ENCODE measurements around the gene ANO1. TPM values are rescaled to one million over a fixed set of nuclear protein-coding genes. Genes with fewer than 3 reads are reported as not detected.

ANO1 gene
- polyA plus RNA-seq (2013, experiment 1 of 2), result 0.70 TPM
- 0.52 TPM for polyA plus RNA-seq (2013, experiment 2 of 2)

- H3K4me3 ChIP-seq (ENCODE audit: insufficient read depth in 1 of 2, low read depth in 1 of 2, low read length in 2 of 2), result no peak within 1 kb of the TSS
Observed at GRCh38 chr11:70078095-70078780, at the start of gene ANO1. ANO1 (plus strand) TSS chr11:70078317; CDS start chr11:70078607, 290 bp downstream.

GRCh38 chr11:70029115-70029860 is 48.8 kb upstream of the ANO1 start:
- H3K23ac ChIP-seq (ENCODE audit: low read length in 2 of 2), result no peak overlapping the region
- 78% methylated on average over 11 of the region's 14 CpGs for WGBS
- no peak overlapping the region for H3K9ac ChIP-seq (ENCODE audit: low read length)

More at GRCh38 chr11:70078095-70078780, at the start of gene ANO1:
- no peak within 1 kb of the TSS for H3K4me2 ChIP-seq (ENCODE audit: low read length, poor library complexity, severe bottlenecking)
- H3K9ac ChIP-seq (ENCODE audit: low read length), result no peak within 1 kb of the TSS
- no peak within 1 kb of the TSS for H3K27ac ChIP-seq (ENCODE audit: low read length, poor library complexity, severe bottlenecking)
- no peak within 1 kb of the TSS for H3K4ac ChIP-seq (ENCODE audit: low read depth in 1 of 2, low read length in 2 of 2)
- DNase-seq, result no peak
- WGBS, result 15% methylated on average over 59 of the region's 87 CpGs
- peak within 1 kb of the TSS; percentile 74 for H4K8ac ChIP-seq (ENCODE audit: low read length)
- peaks cover 6% of the 10 kb centered on the region for H3K4me1 ChIP-seq (ENCODE audit: control insufficient read depth, insufficient read depth, low read depth, low read length)
- no peak within 1 kb of the TSS for H2BK5ac ChIP-seq (ENCODE audit: low read depth, low read length, poor library complexity, severe bottlenecking)
- H2AK5ac ChIP-seq (ENCODE audit: low read length, severe bottlenecking), result no peak within 1 kb of the TSS
- H3K9me3 ChIP-seq (ENCODE audit: control insufficient read depth, low read length), result no peaks in the 10 kb centered on the region
- H2BK15ac ChIP-seq (ENCODE audit: low read depth, poor library complexity, severe bottlenecking), result no peak within 1 kb of the TSS
- no peak within 1 kb of the TSS for H2BK120ac ChIP-seq (ENCODE audit: low read depth, low read length)
- no peaks in the 10 kb centered on the region for H3K79me1 ChIP-seq (replicated peaks; ENCODE audit: low read length, poor library complexity, severe bottlenecking)
- peaks cover 74 to 90% of the 10 kb centered on the region in 2 experiments for H3K27me3 ChIP-seq (ENCODE audit: control insufficient read depth in 1 of 2, insufficient read depth in 1 of 2, low read length in 2 of 2)
- no peak within 1 kb of the TSS for H3K14ac ChIP-seq (ENCODE audit: low read length in 2 of 2)
- H3K23ac ChIP-seq (ENCODE audit: low read length in 2 of 2), result no peak within 1 kb of the TSS
- H4K91ac ChIP-seq (ENCODE audit: low read length), result no peak within 1 kb of the TSS
- no peak within 1 kb of the TSS for H3K18ac ChIP-seq (ENCODE audit: low read depth in 1 of 2, low read length in 2 of 2)
- no peak within 1 kb of the TSS for H2AFZ ChIP-seq (ENCODE audit: low read depth, low read length)
- H2BK12ac ChIP-seq (ENCODE audit: low read length in 2 of 2), result no peak within 1 kb of the TSS
- no peaks in the 10 kb centered on the region for H3K36me3 ChIP-seq (ENCODE audit: control insufficient read depth in 1 of 2, insufficient read depth in 2 of 2, low read depth in 1 of 2, low read length in 2 of 2)

GRCh38 chr11:70029861-70030380 is 48.2 kb upstream of the ANO1 start:
- H4K8ac ChIP-seq (ENCODE audit: low read length), result no peak overlapping the region
- H3K36me3 ChIP-seq (ENCODE audit: control insufficient read depth in 1 of 2, insufficient read depth in 2 of 2, low read depth in 1 of 2, low read length in 2 of 2), result no peaks in the 10 kb centered on the region
- H3K4me2 ChIP-seq (ENCODE audit: low read length, poor library complexity, severe bottlenecking), result no peak overlapping the region
- no peak overlapping the region for H3K23ac ChIP-seq (ENCODE audit: low read length in 2 of 2)
- no peak overlapping the region for H2AFZ ChIP-seq (ENCODE audit: low read depth, low read length)
- H3K14ac ChIP-seq (ENCODE audit: low read length in 2 of 2), result no peak overlapping the region
- H3K9ac ChIP-seq (ENCODE audit: low read length), result no peak overlapping the region
- no peak overlapping the region for H2AK5ac ChIP-seq (ENCODE audit: low read length, severe bottlenecking)
- WGBS, result 95% methylated on average over 7 of the region's 9 CpGs
- H4K91ac ChIP-seq (ENCODE audit: low read length), result no peak overlapping the region
- H2BK120ac ChIP-seq (ENCODE audit: low read depth, low read length), result no peak overlapping the region
- DNase-seq, result no peak
- no peak overlapping the region for H3K4me3 ChIP-seq (ENCODE audit: insufficient read depth in 1 of 2, low read depth in 1 of 2, low read length in 2 of 2)
- H2BK5ac ChIP-seq (ENCODE audit: low read depth, low read length, poor library complexity, severe bottlenecking), result no peak overlapping the region
- H3K9me3 ChIP-seq (ENCODE audit: control insufficient read depth, low read length), result no peaks in the 10 kb centered on the region
- H3K18ac ChIP-seq (ENCODE audit: low read depth in 1 of 2, low read length in 2 of 2), result no peak overlapping the region
- H3K27me3 ChIP-seq (ENCODE audit: control insufficient read depth in 1 of 2, insufficient read depth in 1 of 2, low read length in 2 of 2), result peaks cover 27 to 35% of the 10 kb centered on the region in 2 experiments
- no peak overlapping the region for H2BK15ac ChIP-seq (ENCODE audit: low read depth, poor library complexity, severe bottlenecking)
- no peak overlapping the region for H2BK12ac ChIP-seq (ENCODE audit: low read length in 2 of 2)
- H3K4ac ChIP-seq (ENCODE audit: low read depth in 1 of 2, low read length in 2 of 2), result no peak overlapping the region
- no peak overlapping the region for H3K27ac ChIP-seq (ENCODE audit: low read length, poor library complexity, severe bottlenecking)
- H3K4me1 ChIP-seq (ENCODE audit: control insufficient read depth, insufficient read depth, low read depth, low read length), result peaks cover 2% of the 10 kb centered on the region
- H3K79me1 ChIP-seq (replicated peaks; ENCODE audit: low read length, poor library complexity, severe bottlenecking), result no peaks in the 10 kb centered on the region

More at GRCh38 chr11:70029115-70029860, 48.8 kb upstream of the ANO1 start:
- no peak overlapping the region for H2BK5ac ChIP-seq (ENCODE audit: low read depth, low read length, poor library complexity, severe bottlenecking)
- H4K8ac ChIP-seq (ENCODE audit: low read length), result no peak overlapping the region
- peaks cover 2% of the 10 kb centered on the region for H3K4me1 ChIP-seq (ENCODE audit: control insufficient read depth, insufficient read depth, low read depth, low read length)
- H2BK15ac ChIP-seq (ENCODE audit: low read depth, poor library complexity, severe bottlenecking), result no peak overlapping the region
- H4K91ac ChIP-seq (ENCODE audit: low read length), result no peak overlapping the region
- no peak overlapping the region for H2BK120ac ChIP-seq (ENCODE audit: low read depth, low read length)
- H3K4me3 ChIP-seq (ENCODE audit: insufficient read depth in 1 of 2, low read depth in 1 of 2, low read length in 2 of 2), result no peak overlapping the region
- no peak overlapping the region for H3K27ac ChIP-seq (ENCODE audit: low read length, poor library complexity, severe bottlenecking)
- H2AFZ ChIP-seq (ENCODE audit: low read depth, low read length), result no peak overlapping the region
- H3K9me3 ChIP-seq (ENCODE audit: control insufficient read depth, low read length), result no peaks in the 10 kb centered on the region
- H3K36me3 ChIP-seq (ENCODE audit: control insufficient read depth in 1 of 2, insufficient read depth in 2 of 2, low read depth in 1 of 2, low read length in 2 of 2), result no peaks in the 10 kb centered on the region
- no peak overlapping the region for H3K4ac ChIP-seq (ENCODE audit: low read depth in 1 of 2, low read length in 2 of 2)
- H2BK12ac ChIP-seq (ENCODE audit: low read length in 2 of 2), result no peak overlapping the region
- no peak overlapping the region for H2AK5ac ChIP-seq (ENCODE audit: low read length, severe bottlenecking)
- peaks cover 21 to 30% of the 10 kb centered on the region in 2 experiments for H3K27me3 ChIP-seq (ENCODE audit: control insufficient read depth in 1 of 2, insufficient read depth in 1 of 2, low read length in 2 of 2)
- H3K79me1 ChIP-seq (replicated peaks; ENCODE audit: low read length, poor library complexity, severe bottlenecking), result no peaks in the 10 kb centered on the region
- H3K4me2 ChIP-seq (ENCODE audit: low read length, poor library complexity, severe bottlenecking), result no peak overlapping the region
- no peak overlapping the region for H3K18ac ChIP-seq (ENCODE audit: low read depth in 1 of 2, low read length in 2 of 2)
- H3K14ac ChIP-seq (ENCODE audit: low read length in 2 of 2), result no peak overlapping the region
- no peak for DNase-seq

GRCh38 chr11:70030412-70030811 is 47.7 kb upstream of the ANO1 start:
- Histone ChIP-seq H4K91ac (ENCODE audit: low read length) (no peak overlapping the region), H2AFZ (ENCODE audit: low read depth, low read length) (no peak overlapping the region), H3K27ac (ENCODE audit: low read length, poor library complexity, severe bottlenecking) (no peak overlapping the region), H2BK12ac (ENCODE audit: low read length in 2 of 2) (no peak overlapping the region), H3K27me3 (ENCODE audit: control insufficient read depth in 1 of 2, insufficient read depth in 1 of 2, low read length in 2 of 2) (peaks cover 29 to 38% of the 10 kb centered on the region in 2 experiments), H3K4me3 (ENCODE audit: insufficient read depth in 1 of 2, low read depth in 1 of 2, low read length in 2 of 2) (no peak overlapping the region), H3K4ac (ENCODE audit: low read depth in 1 of 2, low read length in 2 of 2) (no peak overlapping the region), H4K8ac (ENCODE audit: low read length) (no peak overlapping the region), H3K4me1 (ENCODE audit: control insufficient read depth, insufficient read depth, low read depth, low read length) (peaks cover 2% of the 10 kb centered on the region), H3K18ac (ENCODE audit: low read depth in 1 of 2, low read length in 2 of 2) (no peak overlapping the region), H3K79me1 (replicated peaks; ENCODE audit: low read length, poor library complexity, severe bottlenecking) (no peaks in the 10 kb centered on the region), H3K36me3 (ENCODE audit: control insufficient read depth in 1 of 2, insufficient read depth in 2 of 2, low read depth in 1 of 2, low read length in 2 of 2) (no peaks in the 10 kb centered on the region), H3K9me3 (ENCODE audit: control insufficient read depth, low read length) (no peaks in the 10 kb centered on the region), H2BK5ac (ENCODE audit: low read depth, low read length, poor library complexity, severe bottlenecking) (no peak overlapping the region), H3K14ac (ENCODE audit: low read length in 2 of 2) (no peak overlapping the region), H3K23ac (ENCODE audit: low read length in 2 of 2) (no peak overlapping the region), H2BK15ac (ENCODE audit: low read depth, poor library complexity, severe bottlenecking) (no peak overlapping the region), H3K9ac (ENCODE audit: low read length) (no peak overlapping the region), H2BK120ac (ENCODE audit: low read depth, low read length) (no peak overlapping the region), H3K4me2 (ENCODE audit: low read length, poor library complexity, severe bottlenecking) (no peak overlapping the region), H2AK5ac (ENCODE audit: low read length, severe bottlenecking) (no peak overlapping the region)
- DNase-seq, result no peak
- 95% methylated on average over 7 of the region's 7 CpGs for WGBS

Measured in mesenchymal stem cell (in vitro differentiated cells and primary cell).